ENCODE data around the gene PHF20. TPM values are rescaled to one million over a fixed set of nuclear protein-coding genes. Genes with fewer than 3 reads are reported as not detected.

PHF20 gene
- total RNA-seq, 1 experiment from 2014 or later: 65.8 TPM

DNA sequence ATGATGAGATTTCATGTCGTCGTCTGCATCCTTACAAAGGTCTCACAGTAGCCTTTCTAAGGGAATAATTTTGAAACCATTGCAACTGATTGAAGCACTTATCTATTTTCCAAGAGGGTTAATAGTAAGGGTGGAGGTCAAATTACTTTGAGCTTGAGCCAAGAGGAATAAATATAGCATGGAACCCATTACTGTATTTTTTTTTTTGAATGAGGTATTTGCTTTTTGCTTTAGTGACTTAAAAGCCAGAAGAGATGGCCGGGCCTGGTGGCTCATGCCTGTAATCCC lies 104.2 kb downstream of the PHF20 start:
- no peak for DNase-seq (ENCODE audit: low spot score)
- CTCF ChIA-PET: interaction anchor here (2.1 kb wide), 1 partner anchor 8 kb away, joined by 9 read pairs; no protein-coding TSS in a partner anchor
- peak overlapping the region; percentile 94; the same call in 1 of the 2 replicates for H3K27ac Mint-ChIP-seq
- ATAC-seq: no peak
- TF ChIP-seq NFATC4 (CRISPR knock-in tag; IDR thresholded peaks at IDR 0.05) (no peak), MXD4 (CRISPR knock-in tag; IDR thresholded peaks at IDR 0.05; ENCODE audit: borderline replicate concordance) (no peak), OVOL2 (CRISPR knock-in tag; IDR thresholded peaks at IDR 0.05; ENCODE audit: borderline replicate concordance) (no peak), JAZF1 (CRISPR knock-in tag; IDR thresholded peaks at IDR 0.05) (no peak), SOX15 (CRISPR knock-in tag; IDR thresholded peaks at IDR 0.05) (no peak), SMAD4 (CRISPR knock-in tag; IDR thresholded peaks at IDR 0.05) (no peak)
- TF ChIP-seq, protein P1, sequence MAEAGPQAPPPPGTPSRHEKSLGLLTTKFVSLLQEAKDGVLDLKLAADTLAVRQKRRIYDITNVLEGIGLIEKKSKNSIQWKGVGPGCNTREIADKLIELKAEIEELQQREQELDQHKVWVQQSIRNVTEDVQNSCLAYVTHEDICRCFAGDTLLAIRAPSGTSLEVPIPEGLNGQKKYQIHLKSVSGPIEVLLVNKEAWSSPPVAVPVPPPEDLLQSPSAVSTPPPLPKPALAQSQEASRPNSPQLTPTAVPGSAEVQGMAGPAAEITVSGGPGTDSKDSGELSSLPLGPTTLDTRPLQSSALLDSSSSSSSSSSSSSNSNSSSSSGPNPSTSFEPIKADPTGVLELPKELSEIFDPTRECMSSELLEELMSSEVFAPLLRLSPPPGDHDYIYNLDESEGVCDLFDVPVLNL (CRISPR knock-in tag; IDR thresholded peaks at IDR 0.05; ENCODE audit: borderline replicate concordance, low read depth): no peak
- TF ChIP-seq, protein P2, sequence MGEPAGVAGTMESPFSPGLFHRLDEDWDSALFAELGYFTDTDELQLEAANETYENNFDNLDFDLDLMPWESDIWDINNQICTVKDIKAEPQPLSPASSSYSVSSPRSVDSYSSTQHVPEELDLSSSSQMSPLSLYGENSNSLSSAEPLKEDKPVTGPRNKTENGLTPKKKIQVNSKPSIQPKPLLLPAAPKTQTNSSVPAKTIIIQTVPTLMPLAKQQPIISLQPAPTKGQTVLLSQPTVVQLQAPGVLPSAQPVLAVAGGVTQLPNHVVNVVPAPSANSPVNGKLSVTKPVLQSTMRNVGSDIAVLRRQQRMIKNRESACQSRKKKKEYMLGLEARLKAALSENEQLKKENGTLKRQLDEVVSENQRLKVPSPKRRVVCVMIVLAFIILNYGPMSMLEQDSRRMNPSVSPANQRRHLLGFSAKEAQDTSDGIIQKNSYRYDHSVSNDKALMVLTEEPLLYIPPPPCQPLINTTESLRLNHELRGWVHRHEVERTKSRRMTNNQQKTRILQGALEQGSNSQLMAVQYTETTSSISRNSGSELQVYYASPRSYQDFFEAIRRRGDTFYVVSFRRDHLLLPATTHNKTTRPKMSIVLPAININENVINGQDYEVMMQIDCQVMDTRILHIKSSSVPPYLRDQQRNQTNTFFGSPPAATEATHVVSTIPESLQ (CRISPR knock-in tag; IDR thresholded peaks at IDR 0.05): no peak
- TF ChIP-seq, protein P3, sequence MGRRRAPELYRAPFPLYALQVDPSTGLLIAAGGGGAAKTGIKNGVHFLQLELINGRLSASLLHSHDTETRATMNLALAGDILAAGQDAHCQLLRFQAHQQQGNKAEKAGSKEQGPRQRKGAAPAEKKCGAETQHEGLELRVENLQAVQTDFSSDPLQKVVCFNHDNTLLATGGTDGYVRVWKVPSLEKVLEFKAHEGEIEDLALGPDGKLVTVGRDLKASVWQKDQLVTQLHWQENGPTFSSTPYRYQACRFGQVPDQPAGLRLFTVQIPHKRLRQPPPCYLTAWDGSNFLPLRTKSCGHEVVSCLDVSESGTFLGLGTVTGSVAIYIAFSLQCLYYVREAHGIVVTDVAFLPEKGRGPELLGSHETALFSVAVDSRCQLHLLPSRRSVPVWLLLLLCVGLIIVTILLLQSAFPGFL (CRISPR knock-in tag; IDR thresholded peaks at IDR 0.05; ENCODE audit: borderline replicate concordance): no peak
- no peaks in the 10 kb centered on the region for H3K27me3 Mint-ChIP-seq (ENCODE audit: low read depth)
- no peak overlapping the region for H3K4me3 Mint-ChIP-seq
- peaks cover 13% of the 10 kb centered on the region for H3K4me1 Mint-ChIP-seq
- POLR2A ChIA-PET: no interaction called here
- H3K36me3 Mint-ChIP-seq: peaks cover 10% of the 10 kb centered on the region
- no peaks in the 10 kb centered on the region for H3K9me3 Mint-ChIP-seq

DNA sequence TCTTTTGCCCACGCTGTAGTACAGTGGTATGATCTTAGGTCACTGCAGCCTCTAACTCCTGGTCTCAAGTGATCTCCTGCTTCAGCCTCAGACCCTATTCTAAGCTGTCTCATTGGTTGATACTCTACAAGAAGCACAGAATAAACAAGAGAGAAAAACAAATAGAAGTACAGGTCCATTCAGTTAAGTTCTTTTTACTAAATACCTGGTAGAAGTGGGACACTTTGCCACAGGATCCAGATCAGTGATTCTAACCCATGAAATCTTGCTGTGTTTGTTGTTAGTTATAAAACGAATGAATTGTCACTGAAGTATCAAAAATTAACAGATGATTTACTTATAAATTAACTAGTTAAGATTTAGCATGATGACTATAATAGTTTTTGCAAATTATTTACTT lies 105.8 kb downstream of the PHF20 start:
- no peak overlapping the region for H3K27ac Mint-ChIP-seq
- H3K9me3 Mint-ChIP-seq: no peaks in the 10 kb centered on the region
- no peak for ATAC-seq
- CTCF ChIA-PET: no interaction called here
- no peak for DNase-seq (ENCODE audit: low spot score)
- H3K36me3 Mint-ChIP-seq: peaks cover 10% of the 10 kb centered on the region
- POLR2A ChIA-PET: interaction anchor here (0.7 kb wide), 1 partner anchor 62 kb away, joined by 3 read pairs; no protein-coding TSS in a partner anchor
- peaks cover 13% of the 10 kb centered on the region for H3K4me1 Mint-ChIP-seq
- no peaks in the 10 kb centered on the region for H3K27me3 Mint-ChIP-seq (ENCODE audit: low read depth)
- no peak overlapping the region for H3K4me3 Mint-ChIP-seq
- TF ChIP-seq, protein P4, sequence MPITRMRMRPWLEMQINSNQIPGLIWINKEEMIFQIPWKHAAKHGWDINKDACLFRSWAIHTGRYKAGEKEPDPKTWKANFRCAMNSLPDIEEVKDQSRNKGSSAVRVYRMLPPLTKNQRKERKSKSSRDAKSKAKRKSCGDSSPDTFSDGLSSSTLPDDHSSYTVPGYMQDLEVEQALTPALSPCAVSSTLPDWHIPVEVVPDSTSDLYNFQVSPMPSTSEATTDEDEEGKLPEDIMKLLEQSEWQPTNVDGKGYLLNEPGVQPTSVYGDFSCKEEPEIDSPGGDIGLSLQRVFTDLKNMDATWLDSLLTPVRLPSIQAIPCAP (CRISPR knock-in tag; IDR thresholded peaks at IDR 0.05): no peak
- no peak for TF ChIP-seq ZNF317 (CRISPR knock-in tag; IDR thresholded peaks at IDR 0.05; ENCODE audit: borderline replicate concordance, low read depth)
- TF ChIP-seq, protein P3 (CRISPR knock-in tag; IDR thresholded peaks at IDR 0.05; ENCODE audit: borderline replicate concordance): no peak
- TF ChIP-seq TP53 (CRISPR knock-in tag; IDR thresholded peaks at IDR 0.05): no peak
- TF ChIP-seq, protein P5, sequence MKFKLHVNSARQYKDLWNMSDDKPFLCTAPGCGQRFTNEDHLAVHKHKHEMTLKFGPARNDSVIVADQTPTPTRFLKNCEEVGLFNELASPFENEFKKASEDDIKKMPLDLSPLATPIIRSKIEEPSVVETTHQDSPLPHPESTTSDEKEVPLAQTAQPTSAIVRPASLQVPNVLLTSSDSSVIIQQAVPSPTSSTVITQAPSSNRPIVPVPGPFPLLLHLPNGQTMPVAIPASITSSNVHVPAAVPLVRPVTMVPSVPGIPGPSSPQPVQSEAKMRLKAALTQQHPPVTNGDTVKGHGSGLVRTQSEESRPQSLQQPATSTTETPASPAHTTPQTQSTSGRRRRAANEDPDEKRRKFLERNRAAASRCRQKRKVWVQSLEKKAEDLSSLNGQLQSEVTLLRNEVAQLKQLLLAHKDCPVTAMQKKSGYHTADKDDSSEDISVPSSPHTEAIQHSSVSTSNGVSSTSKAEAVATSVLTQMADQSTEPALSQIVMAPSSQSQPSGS (CRISPR knock-in tag; IDR thresholded peaks at IDR 0.05; ENCODE audit: borderline replicate concordance, low read depth): no peak
- no peak for TF ChIP-seq GRHL2 (CRISPR knock-in tag; IDR thresholded peaks at IDR 0.05; ENCODE audit: insufficient replicate concordance, severe bottlenecking)
- TF ChIP-seq, protein P6, sequence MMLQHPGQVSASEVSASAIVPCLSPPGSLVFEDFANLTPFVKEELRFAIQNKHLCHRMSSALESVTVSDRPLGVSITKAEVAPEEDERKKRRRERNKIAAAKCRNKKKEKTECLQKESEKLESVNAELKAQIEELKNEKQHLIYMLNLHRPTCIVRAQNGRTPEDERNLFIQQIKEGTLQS (CRISPR knock-in tag; conservative IDR thresholded peaks at IDR 0.05): no peak
- TF ChIP-seq, protein P7, sequence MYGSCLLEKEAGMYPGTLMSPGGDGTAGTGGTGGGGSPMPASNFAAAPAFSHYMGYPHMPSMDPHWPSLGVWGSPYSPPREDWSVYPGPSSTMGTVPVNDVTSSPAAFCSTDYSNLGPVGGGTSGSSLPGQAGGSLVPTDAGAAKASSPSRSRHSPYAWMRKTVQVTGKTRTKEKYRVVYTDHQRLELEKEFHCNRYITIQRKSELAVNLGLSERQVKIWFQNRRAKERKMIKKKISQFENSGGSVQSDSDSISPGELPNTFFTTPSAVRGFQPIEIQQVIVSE (CRISPR knock-in tag; IDR thresholded peaks at IDR 0.05; ENCODE audit: borderline replicate concordance): no peak
- no peak for TF ChIP-seq PRRX2 (CRISPR knock-in tag; IDR thresholded peaks at IDR 0.05)
- no peak for TF ChIP-seq FOXP1 (CRISPR knock-in tag; IDR thresholded peaks at IDR 0.05; ENCODE audit: borderline replicate concordance)
- no peak for TF ChIP-seq ETV6 (CRISPR knock-in tag; IDR thresholded peaks at IDR 0.05)
- TF ChIP-seq, protein P8, sequence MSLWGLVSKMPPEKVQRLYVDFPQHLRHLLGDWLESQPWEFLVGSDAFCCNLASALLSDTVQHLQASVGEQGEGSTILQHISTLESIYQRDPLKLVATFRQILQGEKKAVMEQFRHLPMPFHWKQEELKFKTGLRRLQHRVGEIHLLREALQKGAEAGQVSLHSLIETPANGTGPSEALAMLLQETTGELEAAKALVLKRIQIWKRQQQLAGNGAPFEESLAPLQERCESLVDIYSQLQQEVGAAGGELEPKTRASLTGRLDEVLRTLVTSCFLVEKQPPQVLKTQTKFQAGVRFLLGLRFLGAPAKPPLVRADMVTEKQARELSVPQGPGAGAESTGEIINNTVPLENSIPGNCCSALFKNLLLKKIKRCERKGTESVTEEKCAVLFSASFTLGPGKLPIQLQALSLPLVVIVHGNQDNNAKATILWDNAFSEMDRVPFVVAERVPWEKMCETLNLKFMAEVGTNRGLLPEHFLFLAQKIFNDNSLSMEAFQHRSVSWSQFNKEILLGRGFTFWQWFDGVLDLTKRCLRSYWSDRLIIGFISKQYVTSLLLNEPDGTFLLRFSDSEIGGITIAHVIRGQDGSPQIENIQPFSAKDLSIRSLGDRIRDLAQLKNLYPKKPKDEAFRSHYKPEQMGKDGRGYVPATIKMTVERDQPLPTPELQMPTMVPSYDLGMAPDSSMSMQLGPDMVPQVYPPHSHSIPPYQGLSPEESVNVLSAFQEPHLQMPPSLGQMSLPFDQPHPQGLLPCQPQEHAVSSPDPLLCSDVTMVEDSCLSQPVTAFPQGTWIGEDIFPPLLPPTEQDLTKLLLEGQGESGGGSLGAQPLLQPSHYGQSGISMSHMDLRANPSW (CRISPR knock-in tag; conservative IDR thresholded peaks at IDR 0.05; ENCODE audit: low read depth): no peak
- TF ChIP-seq, protein P9, sequence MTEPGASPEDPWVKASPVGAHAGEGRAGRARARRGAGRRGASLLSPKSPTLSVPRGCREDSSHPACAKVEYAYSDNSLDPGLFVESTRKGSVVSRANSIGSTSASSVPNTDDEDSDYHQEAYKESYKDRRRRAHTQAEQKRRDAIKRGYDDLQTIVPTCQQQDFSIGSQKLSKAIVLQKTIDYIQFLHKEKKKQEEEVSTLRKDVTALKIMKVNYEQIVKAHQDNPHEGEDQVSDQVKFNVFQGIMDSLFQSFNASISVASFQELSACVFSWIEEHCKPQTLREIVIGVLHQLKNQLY (CRISPR knock-in tag; IDR thresholded peaks at IDR 0.05): no peak
- no peak for TF ChIP-seq CREB1 (CRISPR knock-in tag; IDR thresholded peaks at IDR 0.05)
